Activated naive CD4-positive, alpha-beta T cell treated with anti-CD3 and anti-CD28 coated beads, Interleukin-2, amount 50 U/mL, for 72 hours (primary cell): ENCODE measurements around the gene NT5C. TPM values are rescaled to one million over a fixed set of nuclear protein-coding genes. Genes with fewer than 3 reads are reported as not detected.

Source experiments
- ATAC-seq, 2 donors: fragments of 150-1000 bp; cut with Tn5 transposase; 2 replicates each; pipeline ENCODE4 v1.10.0; 2021; ENCODE audit warnings: mild to moderate bottlenecking in 2 of 2, moderate library complexity in 2 of 2
- DNase-seq, 2 donors: peaks; one replicate each; pipeline ENCODE4 v3.0.0; 2021 to 2022; ENCODE audit warnings: low spot score in 2 of 2
- H3K27ac Mint-ChIP-seq, 2 donors: one replicate each; pipeline ENCODE4 v1.8.0; 2022; ENCODE audit warnings: mild to moderate bottlenecking in 2 of 2, mixed read lengths in 2 of 2
- H3K36me3 Mint-ChIP-seq, 2 donors: one replicate each; pipeline ENCODE4 v1.8.0; 2022; ENCODE audit warnings: mixed read lengths in 2 of 2
- H3K9me3 Mint-ChIP-seq, 2 donors: one replicate each; pipeline ENCODE4 v1.8.0; 2022; ENCODE audit warnings: mixed read lengths in 2 of 2
- total RNA-seq, 2 donors: library from RNA; stranded (reverse); gene quantifications; one replicate each; pipeline ENCODE4 v1.2.3, GENCODE V29; 2022

The NT5C gene
- total RNA-seq, 2 donors from 2014 or later: 51.7 to 52.8 TPM

DNA sequence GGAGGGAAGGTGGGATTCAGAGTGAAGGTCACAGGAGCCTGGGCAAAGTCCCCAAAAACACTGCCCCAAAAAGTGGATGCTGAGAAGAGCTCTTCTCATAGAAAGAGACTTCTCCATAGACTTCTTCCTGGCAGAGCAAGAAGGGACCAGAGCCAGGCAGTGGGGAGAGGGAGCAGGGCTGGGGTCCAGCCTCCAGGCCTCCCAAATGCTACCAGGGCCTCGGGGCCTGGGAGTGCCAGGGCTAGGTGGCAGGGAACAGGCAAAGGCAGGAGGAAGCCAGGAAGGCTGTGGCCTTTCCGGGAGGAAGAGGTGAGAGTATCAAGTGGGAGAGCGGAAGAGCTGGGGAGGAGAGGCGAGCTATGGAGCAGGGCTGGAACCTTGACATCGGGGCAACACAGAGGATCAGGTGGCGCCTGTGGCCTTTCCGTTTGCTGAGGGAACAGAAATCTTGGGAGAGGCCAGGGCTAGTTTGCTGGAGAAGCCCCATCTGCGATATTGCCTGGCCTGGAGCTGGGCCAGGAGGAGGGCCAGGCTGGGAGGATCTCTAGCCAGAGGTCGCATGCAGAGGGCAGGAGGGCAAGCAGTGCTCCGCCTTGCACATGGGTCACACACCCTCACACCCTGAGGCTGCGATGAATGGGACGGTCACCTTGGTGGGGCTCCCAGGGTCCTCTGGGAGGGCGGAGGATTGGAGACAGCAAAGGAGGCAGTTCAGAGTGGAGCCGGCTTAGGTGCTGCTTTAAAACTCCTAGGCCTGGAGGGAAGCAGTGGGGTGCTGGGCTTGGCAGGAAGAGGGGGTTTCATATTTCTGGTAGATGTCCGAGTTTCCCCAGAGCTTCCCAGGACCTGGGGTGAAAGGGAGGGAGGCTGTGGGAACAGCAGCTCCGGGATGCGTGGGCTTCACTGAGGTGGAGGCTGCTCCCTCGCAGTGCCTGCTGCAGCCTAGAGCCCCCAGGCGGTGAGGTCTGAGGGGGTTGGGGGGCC is 40.4 kb downstream of the NT5C start:
- ATAC-seq: no peak
- Mint-ChIP-seq H3K9me3 (no peaks in the 10 kb centered on the region), H3K36me3 (no peaks in the 10 kb centered on the region), H3K27ac (peak overlapping the region in 1 of 2 donors; percentile 1)
- no peak for DNase-seq

DNA sequence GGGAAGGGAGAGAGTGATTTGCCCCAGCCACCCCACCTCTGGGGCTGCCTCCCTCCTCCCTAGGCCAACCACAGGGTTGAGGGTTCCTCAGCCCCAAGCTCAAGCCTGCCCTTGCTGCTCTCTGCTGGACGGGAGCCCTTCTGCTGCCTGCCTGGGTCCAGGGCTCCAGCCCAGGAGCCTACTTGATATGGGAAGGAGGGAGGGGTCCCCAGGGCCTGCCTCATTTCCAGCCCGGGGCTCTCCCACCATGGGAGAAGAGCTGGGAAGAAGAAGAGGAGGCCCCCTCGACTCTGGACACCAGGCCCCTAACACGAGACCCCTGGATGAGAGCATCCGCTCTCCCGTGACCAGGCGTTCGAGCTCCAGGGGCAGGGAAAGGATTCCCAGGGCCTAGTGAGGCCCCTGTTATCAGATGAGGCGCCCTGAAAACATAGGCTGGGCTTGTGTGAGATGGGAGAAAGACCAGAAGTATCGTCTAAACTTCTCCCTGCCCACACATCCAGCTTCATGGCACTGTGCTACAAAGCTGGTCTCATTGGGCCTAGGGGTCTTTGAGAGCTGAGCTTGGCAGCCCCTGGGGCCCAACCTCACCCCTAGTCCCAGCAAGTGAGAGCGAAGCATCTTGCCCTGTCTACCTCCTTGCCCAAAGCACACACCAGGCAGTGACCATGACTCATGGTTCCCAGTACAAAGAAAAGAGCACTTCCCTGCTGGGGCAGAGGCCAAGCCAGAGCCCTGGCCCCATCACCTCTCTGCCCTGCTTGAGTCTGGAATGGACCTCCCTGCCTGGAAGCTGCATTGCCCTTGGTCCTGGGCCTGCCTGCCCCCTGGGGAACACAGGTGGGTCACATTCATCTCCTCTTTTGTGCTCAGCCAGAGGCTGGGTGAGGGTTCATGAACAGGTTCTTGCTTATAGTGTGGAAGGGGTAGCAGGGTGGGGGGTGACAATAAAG is 42.8 kb downstream of the NT5C start:
- ATAC-seq (peak; percentile 47 to 61), DNase-seq (no peak)
- Mint-ChIP-seq H3K36me3 (no peaks in the 10 kb centered on the region), H3K27ac (peak overlapping the region in 1 of 2 donors; percentile 55), H3K9me3 (no peaks in the 10 kb centered on the region)

DNA sequence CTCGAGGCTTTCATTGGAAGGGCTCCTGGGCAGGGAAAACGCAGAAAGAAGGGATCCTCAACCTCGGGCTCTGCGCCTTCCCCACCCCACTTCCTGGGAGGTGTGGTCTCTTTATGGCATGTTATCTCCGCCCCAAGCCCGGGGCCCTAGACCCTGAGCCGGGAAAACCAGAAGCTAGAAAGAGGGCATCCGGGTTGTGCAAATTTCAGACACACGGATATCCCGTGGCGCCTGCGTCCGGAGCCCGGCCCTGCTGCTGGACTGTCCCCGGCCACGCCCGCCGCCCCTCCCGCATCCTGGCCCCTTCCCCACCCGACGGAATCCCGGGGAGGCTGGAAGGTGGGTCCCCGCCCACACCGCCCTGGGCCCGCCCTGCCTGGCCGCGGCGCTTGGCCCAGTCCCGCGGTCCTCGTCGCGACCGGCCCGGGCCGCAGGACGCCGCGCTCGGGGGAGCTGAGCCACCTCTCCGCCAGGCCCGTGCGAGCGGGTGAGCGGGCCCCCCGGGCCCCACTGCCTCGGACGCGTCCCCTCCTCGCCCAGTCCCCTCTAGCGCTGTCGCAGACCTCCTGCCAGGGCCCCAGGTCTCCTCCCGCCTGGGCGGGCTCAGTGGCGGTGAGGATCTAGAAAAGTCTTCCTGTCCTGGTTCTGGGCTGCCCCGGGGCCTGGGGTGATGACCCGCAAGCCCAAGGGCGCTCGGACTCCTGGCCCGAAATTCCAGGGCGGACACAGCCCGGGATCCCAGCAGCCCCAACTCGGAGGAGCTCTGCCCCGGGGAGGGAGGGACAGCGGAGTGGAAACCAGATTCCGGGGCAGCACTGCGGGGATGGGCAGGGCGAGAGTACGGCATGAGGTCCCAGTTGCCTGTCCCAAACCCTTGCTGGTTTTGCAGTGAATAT is 43.7 kb downstream of the NT5C start, which contains the start of gene SLC16A5:
SLC16A5 (plus strand) TSS at position 397 of the 896 bp plus-strand sequence. CDS start 5,683 bp downstream, outside the sequence.
- DNase-seq (peak; percentile 49 to 75), ATAC-seq (peak; percentile 67 to 76)
- H3K9me3 Mint-ChIP-seq: no peaks in the 10 kb centered on the region
- peak within 1 kb of the TSS in 1 of 2 donors; percentile 72 for H3K27ac Mint-ChIP-seq
- no peaks in the 10 kb centered on the region for H3K36me3 Mint-ChIP-seq

DNA sequence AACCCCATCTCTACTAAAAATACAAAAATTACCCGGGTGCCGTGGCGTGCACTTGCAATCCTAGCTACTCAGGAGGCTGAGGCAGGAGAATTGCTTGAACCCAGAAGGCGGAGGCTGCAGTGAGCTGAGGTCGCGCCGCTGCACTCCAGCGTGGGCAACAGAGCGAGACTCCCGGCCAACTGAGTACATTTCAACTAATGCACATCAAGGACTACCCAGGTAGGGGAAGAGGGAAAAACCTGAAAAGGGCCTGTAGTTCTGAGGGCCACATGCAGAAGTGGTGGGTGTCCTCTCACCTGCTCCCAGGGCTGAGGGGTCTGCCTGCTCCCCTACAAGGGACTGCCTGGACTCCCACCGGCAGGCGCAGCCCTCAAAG is 44.4 kb downstream of the NT5C start:
- DNase-seq (no peak), ATAC-seq (no peak)
- Mint-ChIP-seq H3K27ac (peak overlapping the region in 1 of 2 donors; percentile 72), H3K9me3 (no peaks in the 10 kb centered on the region), H3K36me3 (no peaks in the 10 kb centered on the region)

DNA sequence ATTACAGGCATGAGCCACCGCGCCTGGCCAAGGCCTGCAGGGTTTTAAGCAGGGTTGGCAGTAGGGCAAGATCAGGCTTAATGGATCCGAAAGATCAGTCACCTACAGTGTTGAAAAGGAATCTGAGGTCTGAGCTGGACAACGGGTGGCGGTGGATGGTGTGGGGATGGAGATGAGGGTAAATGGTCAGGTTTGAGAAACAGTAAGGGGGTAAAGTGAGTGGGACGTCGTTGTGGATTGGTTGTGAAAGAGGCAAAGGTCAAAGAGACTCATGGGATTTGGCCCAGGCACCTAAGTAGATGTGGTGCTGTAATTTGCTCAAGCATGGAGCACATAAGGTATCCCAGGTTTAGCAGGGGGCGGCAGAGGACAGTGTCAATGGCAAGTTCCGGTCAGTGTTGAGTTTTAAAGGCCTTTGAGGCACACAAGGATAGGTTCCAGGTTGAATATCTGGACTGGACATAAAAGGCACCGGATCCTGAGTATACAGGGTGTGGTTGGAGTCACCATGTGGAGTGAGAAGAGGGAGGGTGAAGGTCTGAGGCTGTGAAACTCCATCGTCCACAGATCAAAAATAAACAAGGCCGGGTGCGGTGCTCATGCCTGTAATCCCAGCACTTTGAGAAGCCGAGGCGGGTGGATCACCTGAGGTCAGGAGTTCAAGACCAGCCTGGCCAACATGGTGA is 44.9 kb downstream of the NT5C start:
- DNase-seq (no peak), ATAC-seq (no peak)
- peak overlapping the region in 1 of 2 donors; percentile 72 for H3K27ac Mint-ChIP-seq
- no peaks in the 10 kb centered on the region for H3K9me3 Mint-ChIP-seq
- H3K36me3 Mint-ChIP-seq: no peaks in the 10 kb centered on the region

DNA sequence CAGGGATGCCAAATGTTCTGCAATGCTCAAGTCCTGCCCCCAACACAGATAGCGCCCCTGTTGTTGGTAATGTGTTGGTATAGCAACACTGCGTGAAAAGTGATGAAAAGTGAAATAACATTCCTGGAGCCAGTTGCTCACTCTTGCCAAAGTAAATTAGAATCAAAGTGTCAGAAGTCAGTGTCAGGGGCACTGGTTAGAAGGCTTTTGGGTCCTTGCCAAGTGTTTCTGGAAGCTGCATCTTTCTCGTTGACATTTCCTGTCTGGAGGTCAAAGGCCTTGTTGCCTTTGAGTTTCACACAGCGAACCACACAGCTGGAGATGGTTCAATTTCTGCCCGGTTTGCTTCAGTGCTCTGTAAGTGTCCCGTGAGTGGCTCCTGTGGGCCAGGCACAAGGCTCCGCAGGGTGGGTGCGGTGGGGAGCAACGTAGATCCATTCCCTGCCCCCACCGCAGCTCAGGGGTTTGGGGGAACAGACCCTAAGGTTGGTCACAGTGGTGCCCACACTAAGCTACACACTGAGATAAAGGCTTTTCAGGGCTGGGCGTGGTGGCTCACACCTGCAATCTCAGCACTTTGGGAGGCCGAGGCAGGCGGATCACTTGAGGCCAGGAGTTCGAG is 47.4 kb downstream of the NT5C start:
- no peak for DNase-seq
- H3K9me3 Mint-ChIP-seq: no peaks in the 10 kb centered on the region
- peak overlapping the region in 1 of 2 donors; percentile 25 for H3K27ac Mint-ChIP-seq
- H3K36me3 Mint-ChIP-seq: no peaks in the 10 kb centered on the region
- no peak for ATAC-seq

DNA sequence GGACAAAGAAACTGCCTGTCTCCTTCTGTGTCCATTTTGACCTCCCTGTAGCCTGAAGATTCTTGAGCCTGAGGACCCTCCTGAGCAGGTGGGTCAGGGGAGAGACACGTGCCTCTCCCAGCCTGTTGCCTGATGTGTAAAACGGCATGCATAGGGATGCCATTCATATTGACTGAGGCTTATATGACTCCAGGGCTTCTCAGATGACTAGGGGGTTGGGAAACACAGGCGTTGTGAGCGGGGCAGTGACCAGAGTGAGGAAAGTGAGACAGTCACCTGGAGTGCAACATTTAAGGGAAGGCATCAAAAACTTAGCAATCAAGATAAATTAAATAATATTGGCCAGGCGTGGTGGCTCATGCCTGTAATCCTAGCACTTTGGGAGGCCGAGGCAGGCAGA is 48.9 kb downstream of the NT5C start:
- H3K9me3 Mint-ChIP-seq: no peaks in the 10 kb centered on the region
- ATAC-seq (no peak), DNase-seq (no peak)
- H3K36me3 Mint-ChIP-seq: no peaks in the 10 kb centered on the region
- no peak overlapping the region for H3K27ac Mint-ChIP-seq

DNA sequence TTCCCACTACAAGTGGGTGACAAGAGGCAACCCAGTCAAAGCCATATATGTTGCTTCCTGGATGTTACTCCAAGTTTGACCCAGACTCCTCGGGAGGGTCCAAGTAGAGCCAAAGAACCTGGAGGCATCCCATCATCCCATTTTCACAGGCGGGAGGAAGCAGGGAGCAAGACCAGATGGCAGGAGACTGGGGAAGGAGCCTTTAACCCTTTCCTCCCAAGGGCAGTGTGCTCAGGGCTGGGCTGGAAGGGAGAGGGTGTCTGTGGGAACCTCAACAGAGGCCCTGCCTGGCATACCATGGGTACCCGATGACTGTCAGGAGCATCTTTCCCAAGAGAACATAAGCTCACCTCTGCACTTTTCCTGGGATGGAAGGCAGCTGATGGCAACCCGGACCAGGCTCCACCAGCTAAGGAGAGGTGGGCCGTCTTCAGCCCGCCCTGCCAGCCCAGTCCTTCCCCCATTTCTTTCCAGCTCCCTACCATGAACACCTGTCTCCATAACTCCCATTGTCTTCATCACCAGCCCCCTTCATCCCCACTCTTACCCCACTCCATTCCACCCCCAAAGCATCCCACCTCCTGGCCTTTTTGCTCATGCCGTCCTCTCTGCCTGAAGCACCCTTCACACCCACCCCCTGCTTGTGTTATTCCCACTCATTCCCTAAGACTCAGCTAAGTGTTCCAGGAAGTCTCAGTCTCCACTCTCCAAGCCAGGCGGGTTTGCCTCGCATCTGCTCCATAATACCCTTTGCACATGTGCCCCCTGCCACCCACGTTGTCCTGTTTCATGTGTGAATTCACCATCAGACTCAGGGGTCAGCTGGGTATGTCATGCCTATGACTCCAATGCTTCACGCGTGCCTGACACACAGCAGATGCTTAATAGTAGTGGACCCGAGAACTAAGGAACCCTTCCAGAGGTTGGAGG is 49.7 kb downstream of the NT5C start:
- Mint-ChIP-seq H3K9me3 (no peaks in the 10 kb centered on the region), H3K36me3 (no peaks in the 10 kb centered on the region), H3K27ac (no peak overlapping the region)
- DNase-seq (no peak), ATAC-seq (no peak)

Other genes with a start within 250 kb of the NT5C start
- not detected for gene FADS6, start 238.1 kb downstream of the NT5C start, total RNA-seq
- not detected for gene USH1G, start 208.5 kb downstream of the NT5C start, total RNA-seq
- not detected for gene OTOP2, start 207.5 kb downstream of the NT5C start, total RNA-seq
- not detected for gene OTOP3, start 195.8 kb downstream of the NT5C start, total RNA-seq
- gene HID1, start 159.0 kb downstream of the NT5C start, total RNA-seq: 1 to 10 TPM; 1.6 to 2.8 TPM
- gene CDR2L, start 144.1 kb downstream of the NT5C start, total RNA-seq: 1 to 10 TPM; 1.5 TPM
- gene MRPL58, start 119.1 kb downstream of the NT5C start, total RNA-seq: 10 to 100 TPM; 29.8 to 48.1 TPM
- gene ATP5PD, start 84.8 kb downstream of the NT5C start, total RNA-seq: 100 to 1,000 TPM; 193 to 218 TPM
- 10 to 100 TPM; 17.4 to 19.4 TPM for gene KCTD2, start 84.5 kb downstream of the NT5C start, total RNA-seq
- 10 to 100 TPM in 1 of 2 donors, 1 to 10 TPM in 1; 6.0 to 10.9 TPM for gene SLC16A5, start 43.8 kb downstream of the NT5C start, total RNA-seq
- gene ARMC7, start 21.8 kb downstream of the NT5C start, total RNA-seq: 1 to 10 TPM; 7.0 to 9.9 TPM
- 100 to 1,000 TPM; 216 to 232 TPM for gene JPT1, start 22.8 kb upstream of the NT5C start, total RNA-seq
- 100 to 1,000 TPM; 557 to 621 TPM for gene SUMO2, start 51.2 kb upstream of the NT5C start, total RNA-seq
- gene NUP85, start 73.9 kb upstream of the NT5C start, total RNA-seq: 100 to 1,000 TPM; 108 to 146 TPM
- 10 to 100 TPM; 74.9 to 79.0 TPM for gene GGA3, start 129.9 kb upstream of the NT5C start, total RNA-seq
- gene MRPS7, start 130.1 kb upstream of the NT5C start, total RNA-seq: 10 to 100 TPM; 72.3 to 80.5 TPM
- gene MIF4GD, start 139.5 kb upstream of the NT5C start, total RNA-seq: 10 to 100 TPM; 33.4 to 37.8 TPM
- gene SLC25A19, start 157.7 kb upstream of the NT5C start, total RNA-seq: 100 to 1,000 TPM in 1 of 2 donors, 10 to 100 TPM in 1; 74.4 to 110 TPM